HG03469 (cell line): ENCODE results near the gene JSRP1.

ENCODE experiments used
- ATAC-seq: cut with Tn5 transposase; IDR thresholded peaks from one replicate; pipeline ENCODE4 v1.9.1; 2021; ENCODE audit warnings: mild to moderate bottlenecking, moderate library complexity, moderate number of reproducible peaks; ENCODE audit not compliant: unreplicated experiment

JSRP1 gene, protein sequence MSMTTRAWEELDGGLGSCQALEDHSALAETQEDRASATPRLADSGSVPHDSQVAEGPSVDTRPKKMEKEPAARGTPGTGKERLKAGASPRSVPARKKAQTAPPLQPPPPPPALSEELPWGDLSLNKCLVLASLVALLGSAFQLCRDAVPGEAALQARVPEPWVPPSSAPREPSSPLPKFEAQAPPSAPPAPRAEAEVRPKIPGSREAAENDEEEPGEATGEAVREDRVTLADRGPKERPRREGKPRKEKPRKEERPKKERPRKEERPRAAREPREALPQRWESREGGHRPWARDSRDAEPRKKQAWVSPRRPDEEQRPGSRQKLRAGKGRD

GRCh38 chr19:2255982-2256685 lies at the start of gene JSRP1:
TSS of gene JSRP1 (minus strand) at chr19:2256417. CDS start at chr19:2255314, 1,103 bp downstream.
- ATAC-seq: no peak

GRCh38 chr19:2305452-2306280 lies 49.4 kb upstream of the JSRP1 start:
- ATAC-seq: no peak

DNA sequence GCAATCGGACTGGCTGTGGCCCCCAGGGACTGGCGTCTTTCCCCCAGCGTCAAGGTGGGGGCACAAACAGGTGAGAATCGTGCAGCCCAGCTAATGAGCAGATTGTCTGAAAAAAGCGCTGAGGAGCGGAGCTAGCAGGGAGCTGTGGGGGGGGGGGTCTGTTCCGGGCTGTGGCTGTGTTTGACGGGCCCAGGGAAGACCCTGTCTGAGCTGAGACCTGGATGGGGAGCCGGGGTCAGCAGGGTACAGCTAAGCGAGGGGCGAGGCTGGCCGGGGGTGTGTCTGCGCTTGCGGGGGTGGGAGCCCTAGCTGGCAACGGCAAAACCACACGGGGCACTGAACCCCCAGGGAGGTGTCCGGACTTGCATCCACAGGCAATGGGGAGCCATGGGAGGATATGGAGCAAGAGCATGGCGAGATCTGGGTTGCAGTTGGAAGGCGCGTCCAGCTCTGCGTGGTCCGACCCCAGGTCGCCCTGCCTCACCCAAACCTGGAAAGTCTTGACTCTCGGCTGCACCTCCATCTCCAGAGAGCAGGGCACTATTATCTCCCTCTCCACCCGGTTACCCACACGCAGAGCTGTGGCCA lies 47.1 kb upstream of the JSRP1 start:
- no peak for ATAC-seq

- no peak for ATAC-seq
Observed at GRCh38 chr19:2302319-2303210, 46.3 kb upstream of the JSRP1 start.

GRCh38 chr19:2300533-2300932 lies 44.3 kb upstream of the JSRP1 start:
- ATAC-seq: no peak

GRCh38 chr19:2296141-2296540 lies 39.9 kb upstream of the JSRP1 start:
- ATAC-seq: no peak

DNA sequence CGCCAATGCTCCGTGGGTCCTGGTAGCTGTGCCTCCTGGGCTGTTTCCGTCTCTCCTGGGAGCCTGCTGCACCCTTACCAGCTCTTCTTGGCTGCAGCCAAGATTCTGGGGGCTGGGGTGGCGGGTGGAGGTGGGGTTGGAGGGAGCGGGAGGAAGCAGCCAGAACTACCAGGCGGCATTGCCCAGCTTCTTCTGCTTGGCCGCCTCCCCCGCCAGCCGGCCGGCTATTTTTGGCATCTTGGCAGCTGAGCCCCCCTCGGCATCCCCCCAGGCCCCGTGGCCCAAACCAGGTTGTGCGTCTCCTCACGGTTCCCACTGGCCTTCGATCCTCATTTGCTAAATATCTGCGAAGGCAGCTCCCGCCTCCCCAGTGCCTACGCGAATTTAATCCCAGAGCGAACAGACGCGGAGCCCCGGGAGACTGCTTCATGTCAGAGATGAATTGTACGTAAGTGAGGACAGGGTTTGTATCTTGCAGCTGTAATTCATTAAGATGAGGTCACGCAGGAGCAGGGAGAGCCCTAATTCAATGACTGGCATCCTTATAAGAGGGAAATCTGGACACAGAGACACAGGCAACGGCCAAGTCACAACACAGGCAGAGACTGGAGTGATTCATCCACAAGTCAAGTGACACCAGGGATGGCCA lies 38.6 kb upstream of the JSRP1 start:
- no peak for ATAC-seq

DNA sequence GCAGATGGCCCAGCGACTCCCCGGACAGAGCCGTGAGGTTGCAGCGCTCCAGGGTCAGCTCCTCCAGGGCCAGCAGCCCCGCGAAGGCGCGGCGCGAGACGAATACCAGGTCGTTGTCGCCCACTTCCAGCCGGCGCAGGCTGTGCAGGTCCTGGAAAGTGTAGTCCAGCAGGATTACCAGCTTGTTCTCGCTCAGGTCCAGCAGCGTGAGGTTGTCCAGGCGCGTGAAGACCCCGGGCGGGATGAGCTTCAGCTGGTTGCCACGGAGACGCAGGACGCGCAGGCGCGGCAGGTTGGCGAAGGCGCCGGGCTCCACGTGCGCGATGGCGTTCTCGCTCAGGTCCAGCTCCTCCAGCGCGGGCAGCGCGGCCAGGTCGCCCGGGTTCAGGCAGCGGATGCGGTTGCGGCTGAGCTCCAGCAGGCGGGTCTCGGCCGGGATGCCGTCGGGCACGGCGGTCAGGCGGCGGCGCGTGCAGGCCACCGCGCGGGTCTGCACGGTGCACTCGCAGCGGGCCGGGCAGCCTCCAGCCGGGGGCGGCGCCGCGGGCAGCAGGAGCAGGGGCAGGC lies 35.1 kb upstream of the JSRP1 start:
- no peak for ATAC-seq

DNA sequence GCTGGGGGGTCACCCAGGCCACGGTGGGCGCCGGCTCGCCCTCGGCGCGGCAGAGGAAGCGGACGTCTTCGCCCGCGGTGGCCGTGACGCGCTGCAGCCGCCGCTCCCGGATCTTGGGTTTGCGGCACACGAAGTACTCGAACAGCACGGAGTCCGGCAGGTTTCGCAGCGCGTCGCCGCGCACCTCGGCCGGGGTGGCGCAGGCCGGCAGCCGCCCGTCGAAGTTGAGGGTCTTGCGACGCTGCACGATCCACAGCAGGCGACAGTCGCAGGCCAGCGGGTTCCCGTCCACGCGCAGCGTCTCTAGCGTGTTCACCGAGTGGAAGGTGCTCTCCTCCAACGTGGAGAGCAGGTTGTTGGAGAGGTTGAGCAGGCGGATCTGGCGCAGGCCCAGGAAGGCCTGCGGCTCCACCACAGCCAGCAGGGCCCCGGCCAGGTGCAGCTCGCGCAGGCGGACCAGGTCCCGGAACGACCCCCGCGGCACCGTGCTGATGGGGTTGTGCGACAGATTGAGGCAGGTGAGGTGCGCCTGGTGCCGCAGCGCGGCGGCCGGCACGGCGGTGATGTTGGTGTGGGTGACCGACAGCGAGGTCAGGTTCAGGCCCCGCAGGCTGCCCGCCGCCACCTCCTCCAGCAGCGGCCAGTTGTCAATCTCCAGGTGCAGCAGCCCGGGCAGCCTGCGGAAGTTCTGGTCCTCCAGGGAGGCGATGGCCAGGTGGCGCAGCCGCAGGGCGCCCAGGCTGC lies 34.4 kb upstream of the JSRP1 start:
- ATAC-seq: no peak

DNA sequence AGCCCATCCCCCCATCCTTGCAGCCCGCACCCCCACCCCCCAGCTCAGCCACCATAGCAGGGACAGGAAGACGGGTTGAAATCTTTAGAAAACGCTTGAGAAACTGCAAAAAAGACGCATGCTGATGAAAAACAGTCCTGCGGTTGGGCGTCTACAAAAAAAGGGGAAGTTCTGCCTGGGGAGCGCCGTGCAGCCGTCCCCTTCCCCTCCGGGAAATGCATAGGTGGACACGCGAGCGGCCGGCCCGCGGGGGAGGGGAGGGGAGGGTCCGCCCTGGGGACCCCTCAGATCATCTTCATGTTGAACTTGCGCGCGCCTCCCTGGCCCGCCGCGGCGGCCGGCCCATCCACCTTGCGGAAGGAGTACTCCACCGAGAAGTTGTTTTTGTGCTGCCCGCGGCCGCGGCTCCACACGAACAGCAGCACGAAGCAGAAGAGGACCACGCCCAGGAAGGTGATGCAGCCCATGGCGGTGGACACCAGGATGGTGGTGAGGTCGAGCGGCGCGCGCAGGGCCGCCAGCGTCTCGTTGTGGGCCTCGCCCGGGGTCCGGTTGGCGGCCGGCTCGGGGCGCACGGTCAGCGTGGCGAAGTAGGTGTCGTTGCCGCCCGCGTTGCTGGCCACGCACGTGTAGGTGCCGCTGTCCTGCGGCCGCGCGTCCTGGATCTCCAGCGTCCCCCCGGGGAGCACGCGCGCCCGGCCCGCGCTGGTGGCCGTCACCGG lies 33.7 kb upstream of the JSRP1 start:
- ATAC-seq: no peak

- no peak for ATAC-seq
Observed at GRCh38 chr19:2288818-2289713, 32.8 kb upstream of the JSRP1 start.

DNA sequence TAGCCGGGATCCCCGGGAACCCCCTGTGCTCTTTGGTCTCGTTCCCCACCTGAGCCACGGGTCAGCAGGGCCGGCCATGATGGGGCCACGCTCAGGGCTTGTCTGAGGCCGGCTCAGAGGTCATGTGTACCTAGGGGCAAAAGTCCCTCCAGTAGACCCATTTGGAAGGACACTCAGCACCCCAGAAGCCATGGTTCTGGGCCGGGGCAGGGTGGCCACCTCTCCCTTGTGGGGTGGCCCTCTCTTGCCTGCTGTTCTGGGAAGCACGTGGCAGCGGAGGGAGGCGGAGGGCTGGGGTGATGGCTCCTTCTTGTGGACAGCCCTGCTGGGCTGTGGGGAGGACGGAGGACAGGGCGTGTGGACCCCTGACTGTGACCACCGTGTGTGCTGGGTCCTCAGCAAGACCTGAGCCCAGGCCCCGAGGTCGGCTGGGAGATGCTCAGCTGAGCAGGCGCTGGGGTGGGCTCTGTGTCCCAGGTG lies 32.2 kb upstream of the JSRP1 start:
- no peak for ATAC-seq

DNA sequence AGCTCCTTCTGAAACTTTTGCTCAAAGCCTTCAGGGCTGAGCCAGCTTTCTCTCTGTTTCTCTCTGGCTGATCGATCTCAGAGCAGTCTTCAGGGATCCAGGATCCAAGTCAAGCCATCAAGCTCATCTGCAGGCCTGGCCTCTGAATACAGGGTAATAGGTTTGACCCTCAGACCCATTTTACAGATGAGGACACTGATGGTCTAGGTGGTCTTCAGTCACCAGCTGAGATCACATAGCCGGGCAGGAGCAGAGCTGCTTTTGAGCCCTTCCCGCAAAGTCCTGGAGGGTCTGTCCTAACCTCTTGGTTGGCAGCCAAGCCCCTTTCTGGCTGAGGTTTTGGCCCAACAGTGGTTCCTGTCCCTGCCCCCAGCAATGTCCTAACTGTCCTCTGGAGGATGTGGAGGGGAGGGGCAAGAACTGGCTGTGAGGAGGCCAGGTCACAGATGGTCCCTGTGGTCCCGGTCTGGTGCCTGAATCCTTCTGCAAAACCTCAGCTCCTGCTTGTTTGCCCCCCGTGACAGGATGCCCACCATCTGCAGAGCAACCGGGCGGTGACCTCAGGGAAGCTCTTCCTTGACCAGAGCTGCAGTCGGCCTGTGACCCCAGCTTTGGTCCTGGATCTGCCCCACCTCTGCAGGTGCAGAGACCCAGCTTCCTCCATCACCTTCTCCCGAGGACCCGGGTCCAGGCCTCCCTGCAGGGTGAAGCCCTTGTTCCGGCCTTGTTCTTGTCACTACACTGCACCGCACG lies 31.5 kb upstream of the JSRP1 start:
- ATAC-seq: no peak

GRCh38 chr19:2286402-2287140 lies 30.4 kb upstream of the JSRP1 start:
- no peak for ATAC-seq

- no peak for ATAC-seq
Observed at GRCh38 chr19:2283835-2284507, 27.8 kb upstream of the JSRP1 start.
